ENCODE results near the gene LAMA1.

LAMA1 gene

DNA sequence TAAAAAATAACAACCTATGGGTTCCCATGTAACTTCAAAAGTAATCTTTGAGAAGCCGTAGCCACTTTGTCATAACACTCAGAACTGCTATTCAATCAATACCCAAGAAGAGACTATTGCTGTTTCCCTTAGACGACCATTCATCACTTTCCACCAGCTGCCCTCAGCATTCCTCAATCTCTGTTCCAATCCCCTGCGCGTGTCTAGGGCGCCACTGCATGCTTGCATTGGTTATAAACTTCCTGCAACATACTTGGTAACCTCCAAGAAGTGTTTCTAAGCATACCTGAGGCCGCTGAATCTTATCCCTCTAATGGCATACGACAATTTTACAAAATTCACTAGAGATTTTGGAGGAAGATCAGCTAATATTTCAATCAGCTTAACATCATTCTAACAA, 134.2 kb downstream of the LAMA1 start:
- no peak for DNase-seq (ENCODE audit: low read depth)

DNA sequence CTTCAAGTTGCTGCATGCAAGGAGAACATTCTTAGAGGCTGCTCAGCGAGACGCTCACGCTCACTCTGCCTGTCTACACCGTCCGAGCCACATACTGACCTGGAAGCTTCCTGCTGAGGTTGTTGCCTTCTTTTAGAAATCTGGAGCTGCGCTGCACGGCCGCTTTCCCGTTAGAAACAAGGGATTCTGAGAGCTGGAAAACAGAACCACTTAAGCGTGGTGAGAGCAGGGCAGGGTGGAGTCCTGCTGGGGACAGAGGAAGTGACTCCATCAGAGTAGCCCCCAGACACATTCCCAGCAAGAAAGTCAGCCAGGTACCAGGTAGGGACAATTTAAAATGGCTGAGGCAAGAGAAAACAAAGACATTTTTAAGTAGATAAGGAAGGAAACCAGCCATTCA, 135.2 kb downstream of the LAMA1 start:
- no peak for DNase-seq (ENCODE audit: low read depth)

DNA sequence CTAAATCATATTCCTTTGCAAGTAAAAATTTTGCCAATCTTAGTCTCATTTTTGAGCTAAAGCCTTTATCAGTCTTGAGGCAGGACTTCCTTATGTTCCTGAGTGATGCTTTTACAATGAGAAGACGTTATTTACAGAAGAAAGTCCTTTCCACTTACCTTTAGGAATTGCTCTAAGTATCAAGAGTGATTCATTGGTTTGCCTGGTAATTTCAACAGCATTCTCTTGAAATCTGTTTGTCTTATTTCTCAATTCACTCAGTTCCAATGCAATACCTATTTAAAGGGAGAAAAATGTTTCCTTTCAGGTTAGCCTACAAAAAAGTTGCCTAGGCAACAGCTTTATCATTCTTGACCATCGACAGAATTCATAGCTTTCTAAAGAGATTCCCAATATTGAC, 137.2 kb downstream of the LAMA1 start:
- DNase-seq (ENCODE audit: low read depth), result no peak

DNA sequence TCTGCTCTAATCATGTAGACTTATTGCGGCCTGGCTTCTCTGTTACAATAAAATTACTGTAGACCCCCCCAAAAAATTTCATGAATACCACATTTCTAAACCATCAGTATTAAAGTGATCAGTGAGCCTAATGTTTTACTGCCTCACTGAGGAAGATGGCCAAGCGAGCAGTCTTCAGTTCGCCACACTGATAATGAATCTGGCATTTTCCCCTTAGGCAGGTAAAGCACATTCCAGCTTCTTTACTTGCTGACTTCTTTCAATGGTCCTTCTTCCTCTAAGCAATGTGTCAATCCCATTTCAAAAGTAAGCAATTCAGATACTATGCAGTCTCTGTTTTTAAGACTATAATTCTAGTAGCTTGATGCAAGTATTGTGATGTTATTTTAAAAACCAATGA, 137.6 kb downstream of the LAMA1 start:
- no peak for DNase-seq (ENCODE audit: low read depth)

DNA sequence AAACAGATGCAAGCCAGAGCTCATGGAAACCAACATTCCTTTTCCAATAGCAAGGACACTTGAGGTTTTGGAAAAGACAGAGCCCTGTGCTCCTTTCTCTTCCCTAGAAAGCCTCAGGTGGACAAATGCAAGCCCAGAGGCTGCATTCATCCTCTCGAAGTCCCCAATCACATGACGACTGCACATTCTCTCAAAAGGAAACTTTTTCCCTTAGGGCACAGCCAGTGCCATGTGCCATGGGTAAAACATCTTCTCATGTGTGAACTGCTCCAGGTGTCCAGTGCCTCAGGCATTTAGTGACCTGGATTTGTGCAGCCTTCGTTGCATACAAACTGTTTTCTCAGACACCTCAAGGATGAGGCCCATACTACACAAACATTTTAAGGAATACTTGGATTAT, 140.7 kb downstream of the LAMA1 start:
- no peak for DNase-seq (ENCODE audit: low read depth)

DNA sequence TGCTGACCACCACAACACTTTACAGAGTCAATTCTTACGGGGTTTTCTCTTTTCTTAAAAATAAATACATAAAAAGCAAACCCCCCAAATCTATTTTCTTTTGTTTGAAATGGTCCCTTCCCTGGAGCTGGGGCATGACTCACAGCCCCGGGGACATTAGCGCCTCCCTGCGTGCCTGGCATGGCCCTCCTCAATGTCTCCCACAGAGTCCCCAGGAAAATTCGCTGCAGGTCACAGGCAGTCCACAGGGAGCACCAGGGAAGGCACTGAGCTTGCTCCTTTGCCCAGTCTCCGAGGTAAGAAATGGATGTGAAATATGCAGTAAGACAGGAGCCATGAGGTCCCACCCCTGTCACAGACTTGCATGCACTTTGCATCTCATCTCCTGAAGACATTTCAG, 142.5 kb downstream of the LAMA1 start:
- no peak for DNase-seq (ENCODE audit: low read depth)

DNA sequence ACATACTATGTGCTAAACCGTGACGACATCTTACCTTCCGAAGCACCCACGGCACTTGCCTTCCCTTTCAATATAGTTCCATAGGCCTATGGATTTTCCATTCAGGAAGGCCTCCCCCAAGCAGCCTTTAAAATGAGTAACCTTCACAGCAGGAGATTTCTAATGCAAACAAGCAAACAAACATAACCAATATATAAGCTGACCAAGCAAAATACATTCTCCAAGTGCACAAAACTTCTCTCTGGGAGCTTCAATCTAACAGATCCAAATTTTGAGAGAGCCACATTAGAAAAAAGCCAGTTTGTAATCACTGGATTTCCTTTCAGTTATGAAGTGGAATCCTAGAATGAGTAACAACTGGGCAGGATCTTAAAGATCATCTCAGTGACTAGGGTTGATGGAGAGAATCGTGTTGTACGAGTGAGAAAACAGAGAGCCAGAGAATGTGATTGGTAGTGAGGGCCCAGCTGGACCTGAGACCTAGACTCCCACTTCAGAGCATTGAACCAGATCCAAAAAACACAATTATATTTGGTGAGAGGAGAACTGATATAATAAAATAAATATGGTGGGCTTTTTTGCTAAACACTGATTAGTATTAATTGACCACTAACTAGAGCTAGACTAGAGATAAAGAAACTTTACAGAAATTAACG, 145.6 kb downstream of the LAMA1 start:
- DNase-seq (ENCODE audit: low read depth), result no peak

DNA sequence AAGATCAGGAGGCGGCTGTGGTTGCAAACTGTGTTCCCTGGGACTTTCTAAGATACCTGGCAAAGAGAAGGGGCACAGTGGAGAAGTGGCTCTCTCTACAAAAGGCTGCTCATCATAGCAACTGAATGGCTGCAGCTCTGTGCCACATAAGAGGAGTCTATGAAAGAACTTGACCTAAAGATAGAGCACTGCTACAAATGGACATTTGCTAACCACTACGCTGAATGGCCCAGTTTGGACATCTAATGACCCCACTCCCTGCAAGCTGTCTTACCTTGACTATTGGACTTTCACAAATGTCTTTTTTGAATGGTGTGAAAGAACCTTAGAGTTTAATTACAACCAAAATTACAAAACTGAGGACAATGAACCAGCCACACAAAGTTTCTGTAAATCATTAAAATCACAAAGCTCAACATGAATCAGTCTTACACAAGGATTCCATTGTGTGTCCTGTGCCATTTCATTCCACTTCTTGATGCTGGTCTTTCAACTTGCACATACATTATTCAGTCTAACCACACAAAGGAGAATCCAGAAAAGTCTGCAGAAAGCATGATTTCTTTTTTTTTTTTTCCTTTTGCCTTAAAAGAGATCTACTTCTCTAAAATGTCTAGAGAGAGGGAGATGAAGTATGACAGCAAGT, 154.0 kb downstream of the LAMA1 start:
- no peak for DNase-seq (ENCODE audit: low read depth)

DNA sequence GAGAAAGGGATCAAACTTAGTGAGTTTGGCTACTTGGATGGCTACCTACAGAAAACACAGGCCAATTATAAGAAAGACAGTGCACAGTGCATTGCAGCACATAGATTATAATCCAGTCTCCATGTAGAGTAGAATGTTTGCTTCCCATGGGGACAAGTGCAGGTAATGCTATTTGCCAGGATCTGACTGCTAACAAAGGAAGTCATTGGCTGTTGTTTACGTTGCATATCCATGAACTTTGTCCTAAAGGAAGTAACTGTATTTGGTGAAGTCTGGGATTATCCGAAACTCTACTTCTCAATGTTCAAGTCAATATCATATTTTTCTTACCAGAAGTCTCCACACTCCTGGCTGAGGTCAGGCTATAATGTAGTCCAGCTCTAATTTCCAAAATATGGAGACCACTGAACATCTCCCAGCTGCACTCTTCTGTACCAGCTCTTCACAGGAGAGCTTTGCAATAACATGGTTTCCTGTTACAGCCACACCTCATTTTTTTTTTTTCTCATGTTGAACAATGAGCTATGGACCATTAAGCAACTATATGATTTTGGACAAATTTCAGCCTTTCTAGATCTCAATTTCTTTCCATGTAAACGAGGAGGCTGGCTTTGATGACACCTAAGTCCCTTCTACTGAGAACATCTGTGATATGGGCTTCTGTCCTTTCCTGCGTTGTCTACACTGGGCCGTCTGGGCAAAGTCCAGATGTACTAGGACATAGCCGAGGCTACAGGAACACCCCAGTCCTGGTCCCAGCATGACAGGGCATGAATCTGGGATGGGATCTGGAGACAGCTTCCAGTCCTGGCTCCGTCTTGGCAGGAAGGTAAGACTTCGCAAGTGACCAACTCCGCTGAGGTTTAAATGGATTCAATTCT, 154.8 kb downstream of the LAMA1 start:
- no peak for DNase-seq (ENCODE audit: low read depth)

DNA sequence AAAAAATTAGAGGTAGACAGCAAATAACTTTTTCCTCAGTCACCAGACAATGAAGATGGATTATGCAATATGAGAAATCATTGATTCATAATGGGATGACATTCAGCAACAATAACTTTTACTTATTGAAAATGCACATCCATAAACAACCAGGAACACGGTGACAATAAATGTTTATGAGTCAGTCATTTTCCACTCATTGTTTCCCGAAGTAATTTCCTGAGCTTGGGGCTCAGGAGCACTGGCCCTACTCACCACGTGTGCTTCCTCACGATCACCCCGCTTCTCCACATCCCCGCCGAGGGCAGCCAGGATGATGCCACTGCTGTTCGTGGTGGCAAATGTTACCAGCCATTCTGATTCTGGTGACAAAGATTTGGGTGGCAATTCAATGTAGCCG, 156.3 kb downstream of the LAMA1 start:
- DNase-seq (ENCODE audit: low read depth), result no peak

DNA sequence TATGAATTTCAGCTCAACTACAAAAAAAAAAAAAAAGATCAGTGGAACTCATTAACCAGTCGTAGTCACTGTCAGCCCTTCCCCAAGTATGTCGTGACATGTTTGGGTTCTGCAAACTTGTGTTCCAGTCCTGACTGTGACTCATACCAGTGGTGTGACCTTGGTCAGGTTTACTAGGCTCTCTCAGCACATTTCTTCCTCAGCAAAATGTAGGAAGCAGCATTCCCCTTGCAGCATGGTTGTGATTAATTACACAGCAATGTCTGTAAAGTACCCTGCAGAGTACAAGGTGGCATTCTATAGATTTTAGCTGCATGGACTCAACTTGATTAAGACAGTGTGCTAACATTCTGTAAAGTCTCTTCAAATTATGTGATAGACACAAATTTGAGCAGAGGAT, 156.9 kb downstream of the LAMA1 start:
- no peak for DNase-seq (ENCODE audit: low read depth)

DNA sequence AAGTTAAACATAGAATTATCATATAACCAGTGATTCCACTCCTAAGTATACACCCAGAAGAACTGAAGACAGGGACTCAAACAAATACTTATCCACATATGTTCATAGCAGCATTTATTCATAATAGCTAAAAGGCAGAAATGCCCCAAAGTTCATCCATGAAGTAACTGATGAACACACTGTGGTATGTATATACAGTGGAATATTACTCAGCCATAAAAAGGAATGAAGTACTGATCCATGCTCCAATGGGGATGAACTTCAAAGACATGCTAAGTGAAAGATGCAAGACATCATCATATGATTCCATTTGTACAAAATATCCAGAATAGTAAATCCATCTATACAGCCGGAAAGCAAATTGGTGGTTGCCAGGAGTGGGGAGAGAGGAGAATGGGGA, 157.5 kb downstream of the LAMA1 start:
- no peak for DNase-seq (ENCODE audit: low read depth)

DNA sequence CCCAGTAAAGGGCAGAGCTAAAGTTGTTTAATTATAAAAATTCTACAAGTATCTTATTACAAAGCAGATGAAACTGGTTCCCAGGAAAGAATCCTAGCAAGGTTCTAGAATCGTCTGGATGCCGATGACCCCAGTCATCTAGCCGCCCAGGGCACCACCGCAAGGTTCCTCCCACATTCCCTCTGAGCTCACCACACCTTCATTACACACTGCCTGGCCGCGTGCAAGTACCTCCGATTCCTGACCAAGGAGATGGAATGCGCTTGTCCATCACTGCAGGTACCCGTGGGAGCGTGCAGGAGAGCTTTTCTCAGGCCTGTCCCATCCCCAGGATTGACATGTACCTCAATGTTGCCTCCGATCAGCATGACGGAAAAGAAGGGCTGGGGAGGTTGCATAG, 158.5 kb downstream of the LAMA1 start:
- DNase-seq (ENCODE audit: low read depth), result no peak

DNA sequence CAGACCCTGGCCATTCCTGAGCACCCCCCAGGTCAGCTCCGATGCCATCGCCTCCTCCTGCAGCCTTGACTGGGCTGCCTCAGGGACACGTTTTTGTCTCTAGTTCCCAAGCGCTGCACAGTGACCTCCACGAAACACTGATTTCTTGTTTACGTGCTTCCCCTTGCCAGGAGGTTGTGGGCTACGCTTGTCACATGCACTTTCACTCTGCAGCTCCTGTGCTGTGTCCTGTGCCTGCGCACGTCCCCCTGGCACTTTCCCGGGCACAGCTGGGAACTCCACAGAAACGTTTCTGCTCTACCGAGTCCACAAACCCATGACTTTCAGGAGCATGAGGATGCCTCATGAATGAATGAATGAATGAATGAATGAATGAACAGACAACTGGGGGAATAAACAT, 160.6 kb downstream of the LAMA1 start:
- no peak for DNase-seq (ENCODE audit: low read depth)

DNA sequence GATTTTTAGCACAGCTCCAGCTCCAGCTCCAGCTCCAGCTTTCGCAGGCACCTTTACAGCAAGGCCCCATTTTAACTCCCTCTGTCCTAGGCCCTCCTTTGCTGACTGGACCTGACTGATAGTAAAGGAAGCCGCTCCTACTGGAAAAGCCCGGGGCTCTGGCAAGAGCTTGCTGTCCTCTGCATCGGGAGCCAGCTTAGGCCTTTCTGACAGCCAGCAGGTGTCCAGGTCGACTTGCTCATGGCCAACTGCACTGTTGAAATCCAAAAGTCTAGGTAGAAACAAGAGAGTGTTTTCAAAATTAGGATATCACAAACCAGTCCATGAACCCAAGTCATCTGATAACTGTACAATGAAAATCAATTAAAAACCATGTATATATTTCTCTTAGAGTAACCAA, 161.1 kb downstream of the LAMA1 start:
- no peak for DNase-seq (ENCODE audit: low read depth)

DNA sequence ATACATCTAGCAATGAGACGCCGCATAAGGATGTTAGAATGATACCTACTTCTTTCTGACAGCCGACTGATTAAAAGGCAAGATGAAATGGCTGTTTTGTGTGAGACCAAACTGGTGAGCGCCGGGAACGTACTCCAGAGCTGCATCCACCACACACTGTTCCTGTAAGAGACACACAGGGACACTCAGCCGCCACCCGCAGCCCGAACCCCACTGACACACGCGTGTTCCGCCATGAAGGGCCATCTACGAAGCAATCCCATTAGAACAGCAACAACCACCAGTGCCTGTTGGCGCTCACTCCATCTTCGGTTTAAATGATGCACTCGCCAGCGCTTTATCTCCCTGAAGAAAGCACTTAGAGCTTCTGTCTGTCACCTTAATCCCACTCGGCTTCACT, 162.3 kb downstream of the LAMA1 start:
- DNase-seq (ENCODE audit: low read depth), result no peak

DNA sequence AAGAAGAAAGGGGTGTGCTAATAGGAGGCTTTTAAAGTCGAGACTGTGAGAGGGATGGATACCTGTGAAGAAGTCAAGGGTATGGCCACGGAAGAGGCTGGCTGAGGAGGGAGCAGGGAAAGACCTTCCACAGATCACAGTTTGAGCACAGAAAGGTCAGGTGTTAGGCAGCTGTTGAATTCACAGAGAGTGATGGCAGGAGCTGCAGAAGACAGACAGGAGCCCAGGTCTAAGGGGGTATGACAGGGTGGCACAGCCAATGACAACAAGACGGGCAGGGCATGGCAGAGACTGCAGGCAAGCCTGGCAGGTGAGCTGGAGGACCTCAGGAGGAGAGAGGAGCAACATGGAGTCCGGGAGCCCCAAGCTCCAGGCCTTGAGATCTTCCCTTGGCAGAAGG, 163.1 kb downstream of the LAMA1 start:
- DNase-seq (ENCODE audit: low read depth), result no peak

DNA sequence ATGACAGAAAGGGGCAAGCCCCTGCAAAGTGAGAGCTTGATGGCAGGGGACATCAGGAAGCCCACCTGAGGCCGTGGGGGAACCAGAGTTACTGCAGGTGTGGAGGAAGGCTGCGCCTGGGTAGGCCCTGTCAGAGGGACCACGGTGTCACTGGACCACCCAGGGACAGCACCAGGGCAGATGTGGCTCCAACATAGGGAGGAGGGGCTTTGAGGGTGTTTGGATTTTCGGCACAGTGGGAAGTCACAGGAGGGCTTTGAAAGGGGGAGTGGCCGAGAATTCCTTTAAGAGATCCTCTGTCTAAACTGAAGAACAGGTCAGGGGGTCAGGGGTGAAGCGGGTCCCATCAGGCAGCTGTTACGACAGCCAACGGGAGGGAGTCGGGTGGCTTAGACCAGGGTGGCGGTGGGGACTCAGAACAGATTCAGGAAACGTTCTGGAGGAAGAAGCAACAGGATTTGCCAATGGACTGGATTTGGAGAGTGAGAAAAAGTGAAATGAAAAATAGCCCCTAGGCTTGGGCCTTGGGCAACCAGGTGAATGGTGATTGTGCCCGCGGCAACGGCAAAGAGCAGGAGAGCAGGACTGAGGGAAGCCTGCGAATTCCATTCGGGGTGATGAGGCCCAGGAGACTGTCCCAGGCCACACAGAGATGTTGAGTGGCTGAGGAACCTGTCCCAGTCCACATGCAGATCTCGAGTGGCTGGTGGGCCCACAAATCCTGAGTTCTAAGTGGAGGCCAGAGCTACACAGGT, 166.1 kb downstream of the LAMA1 start:
- DNase-seq (ENCODE audit: low read depth), result no peak

DNA sequence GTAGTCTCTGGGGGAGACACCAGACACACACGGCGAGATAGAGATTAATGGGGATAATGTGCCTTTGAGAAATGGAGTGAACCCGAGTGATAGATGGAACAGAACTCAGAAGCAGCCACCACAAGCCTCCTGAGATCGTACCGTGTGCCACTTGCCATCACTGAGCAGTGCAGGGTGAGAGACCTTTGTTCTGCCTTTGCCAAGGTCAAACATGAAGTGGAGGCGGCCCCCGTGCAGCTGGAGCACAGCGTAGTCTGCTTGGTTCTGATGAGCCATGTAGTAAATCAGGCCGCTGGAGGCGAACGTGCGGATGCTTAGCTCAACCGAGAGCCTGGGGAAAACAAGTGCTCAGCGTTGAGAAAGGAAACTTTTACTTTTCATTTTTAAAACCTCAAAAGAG, 167.0 kb downstream of the LAMA1 start:
- no peak for DNase-seq (ENCODE audit: low read depth)

DNA sequence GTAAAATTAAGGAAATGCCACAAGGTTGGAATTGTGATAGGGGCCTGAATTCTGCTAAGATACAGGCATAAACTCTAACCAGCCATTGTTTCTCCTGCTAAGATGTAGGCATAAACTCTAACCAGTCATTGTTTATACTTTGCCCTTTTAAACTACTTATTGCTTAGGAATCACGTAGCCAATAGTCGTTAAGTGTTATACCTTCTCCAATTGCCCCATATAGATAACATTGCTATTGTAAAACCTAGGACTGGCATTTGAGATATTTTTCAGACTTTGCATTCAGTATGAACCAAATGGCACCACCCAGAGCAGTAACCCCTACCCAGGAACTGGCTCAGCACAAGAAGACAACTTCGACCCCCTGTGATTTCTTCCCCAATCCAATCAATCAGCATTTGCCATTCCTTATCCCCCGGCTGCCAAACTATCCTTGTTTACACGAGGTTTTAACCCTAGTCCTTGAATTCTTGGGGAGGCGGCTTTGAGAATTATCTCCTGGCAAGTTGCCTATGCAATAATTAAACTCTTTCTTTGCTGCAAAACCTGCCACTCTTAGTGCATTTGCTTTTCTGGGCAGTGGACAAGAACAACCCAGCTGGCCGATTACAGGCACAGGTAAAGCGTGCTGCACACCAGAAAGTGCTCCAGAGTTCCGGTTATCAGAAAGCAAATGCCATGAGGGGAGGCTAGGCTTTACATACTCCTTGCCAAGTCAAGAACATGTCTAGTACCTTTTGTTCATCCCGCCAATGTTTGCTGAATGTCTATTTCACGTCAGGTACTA, 167.6 kb downstream of the LAMA1 start:
- DNase-seq (ENCODE audit: low read depth), result no peak

DNA sequence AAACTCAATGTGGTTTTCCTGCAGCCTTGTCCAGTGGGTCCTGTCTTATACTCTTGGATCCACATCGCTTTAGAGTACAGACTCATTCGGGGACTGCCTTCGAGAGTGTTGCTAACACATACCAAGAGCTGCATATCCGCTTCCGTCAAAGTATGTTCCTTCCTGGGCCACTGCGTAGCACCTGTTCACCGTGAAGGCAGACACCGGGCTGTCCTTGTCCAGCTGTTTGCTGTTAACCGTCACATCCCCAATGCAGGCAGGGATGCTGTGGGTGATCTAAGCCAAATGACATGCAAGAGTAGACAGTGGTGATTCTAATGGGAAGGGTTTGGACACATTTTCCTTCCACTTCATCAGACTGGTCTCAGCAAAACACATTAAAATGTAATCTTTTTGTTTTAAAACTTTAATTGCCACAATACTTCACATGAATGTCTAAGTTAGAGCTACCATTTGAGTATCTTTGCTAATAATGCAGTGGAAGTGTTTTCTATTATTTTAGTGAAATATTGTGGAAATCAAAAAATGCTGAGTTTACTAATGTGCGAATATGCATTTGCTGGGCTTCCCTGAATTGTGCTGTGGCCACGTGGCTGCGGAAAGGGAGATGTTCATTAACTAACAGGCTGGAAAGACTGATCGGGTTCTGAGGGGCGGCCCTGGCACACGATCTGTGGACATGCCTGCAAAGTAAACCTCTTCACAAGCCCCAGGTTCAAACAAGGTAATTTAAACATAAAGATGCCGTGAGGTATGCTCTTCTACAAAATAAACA, 169.1 kb downstream of the LAMA1 start:
- DNase-seq (ENCODE audit: low read depth), result no peak

All from activated T-cell treated with anti-CD3 and anti-CD28 coated beads for 1 hour (primary cell).